Measurements from ENCODE around the gene GORAB. TPM values are rescaled to one million over a fixed set of nuclear protein-coding genes. Genes with fewer than 3 reads are reported as not detected.

GORAB gene
- polyA plus RNA-seq, 2 of the 4 experiments (the other 2 are of a cell fraction) = 7.5 to 15.1 TPM

DNA sequence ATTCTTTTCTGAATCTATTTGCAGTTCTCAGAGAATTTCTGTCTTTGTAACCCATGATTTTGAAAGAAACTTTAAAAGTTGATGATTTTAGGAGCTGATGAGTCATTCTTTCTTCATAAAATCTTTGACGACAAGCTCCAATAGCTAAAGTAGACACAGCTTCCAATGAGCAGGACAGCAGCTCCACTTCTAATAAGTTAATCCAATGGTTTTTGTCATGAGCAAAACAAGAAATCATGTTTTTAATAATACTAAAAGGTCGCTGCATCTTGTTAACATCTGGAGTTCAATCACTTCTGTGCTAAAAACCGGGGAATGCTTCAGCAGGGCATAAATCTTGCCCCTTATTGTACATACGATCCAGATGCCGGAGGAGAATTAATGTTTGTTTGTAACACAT, 48.9 kb upstream of the GORAB start:
- ChIA-PET POLR2A (no interaction called here), CTCF (no interaction called here)
- WGBS (ENCODE audit: missing lambda C conversion rate) = 37% methylated on average over 5 of the region's 5 CpGs
- Histone ChIP-seq H3K4me3 (no peak overlapping the region), H3K4me2 (no peak overlapping the region), H3K4me1 (no peaks in the 10 kb centered on the region), H3K9me3 (no peaks in the 10 kb centered on the region), H3K27ac (no peak overlapping the region)
- DNase-seq (ENCODE audit: low read depth in 1 of 2, low spot score in 1 of 2) (no peak), FAIRE-seq (no peak), ATAC-seq (no peak)
- TF ChIP-seq, protein P1, sequence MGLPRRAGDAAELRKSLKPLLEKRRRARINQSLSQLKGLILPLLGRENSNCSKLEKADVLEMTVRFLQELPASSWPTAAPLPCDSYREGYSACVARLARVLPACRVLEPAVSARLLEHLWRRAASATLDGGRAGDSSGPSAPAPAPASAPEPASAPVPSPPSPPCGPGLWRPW (IDR thresholded peaks at IDR 0.05) = no peak

GRCh38 chr1:170487503-170487902, 44.5 kb upstream of the GORAB start:
- FAIRE-seq = no peak
- CTCF ChIA-PET = no interaction called here

GRCh38 chr1:170491291-170491690, 40.7 kb upstream of the GORAB start:
- no peak for ATAC-seq

More at GRCh38 chr1:170487503-170487902, 44.5 kb upstream of the GORAB start:
- POLR2A ChIA-PET = no interaction called here
- no peaks in the 10 kb centered on the region for H3K9me3 ChIP-seq
- no peak overlapping the region for H3K27ac ChIP-seq
- H3K4me2 ChIP-seq = no peak overlapping the region
- no peak for TF ChIP-seq SREBF2 (IDR thresholded peaks at IDR 0.05)
- no peak for TF ChIP-seq FOXS1 (CRISPR knock-in tag; IDR thresholded peaks at IDR 0.05)
- TF ChIP-seq MYC (IDR thresholded peaks at IDR 0.05; ENCODE audit: borderline replicate concordance, low read length) = no peak
- no peak for TF ChIP-seq FOSB (CRISPR knock-in tag; IDR thresholded peaks at IDR 0.05)
- no peak for TF ChIP-seq NFE2L2 (conservative IDR thresholded peaks at IDR 0.05; ENCODE audit: low read length)
- TF ChIP-seq HDAC2 (IDR thresholded peaks at IDR 0.05) = no peak
- no peak for TF ChIP-seq PHF8 (IDR thresholded peaks at IDR 0.05; ENCODE audit: borderline replicate concordance, low read depth)
- TF ChIP-seq, protein P1 (IDR thresholded peaks at IDR 0.05) = no peak
- no peak for TF ChIP-seq CEBPB (IDR thresholded peaks at IDR 0.05)
- no peak for ATAC-seq
- H3K4me1 ChIP-seq = no peaks in the 10 kb centered on the region
- no peak overlapping the region for H3K4me3 ChIP-seq
- no peak for DNase-seq (ENCODE audit: low read depth in 1 of 2, low spot score in 1 of 2)

More at GRCh38 chr1:170491291-170491690, 40.7 kb upstream of the GORAB start:
- Histone ChIP-seq H3K4me1 (no peaks in the 10 kb centered on the region), H3K4me2 (no peak overlapping the region), H3K4me3 (no peak overlapping the region), H3K27ac (no peak overlapping the region), H3K9me3 (no peaks in the 10 kb centered on the region)
- CTCF ChIA-PET = interaction anchor here (1.4 to 1.6 kb wide), 2 partner anchors 12 to 44 kb away, joined by 3 to 4 read pairs; no protein-coding TSS in a partner anchor
- POLR2A ChIA-PET = no interaction called here
- FAIRE-seq = no peak
- WGBS (ENCODE audit: missing lambda C conversion rate) = 0% methylated on average over 2 of the region's 2 CpGs
- no peak for DNase-seq (ENCODE audit: low read depth in 1 of 2, low spot score in 1 of 2)
- TF ChIP-seq JUNB (IDR thresholded peaks at IDR 0.05) = no peak
- no peak for TF ChIP-seq PHF8 (IDR thresholded peaks at IDR 0.05; ENCODE audit: borderline replicate concordance, low read depth)
- no peak for TF ChIP-seq SMC3 (IDR thresholded peaks at IDR 0.05)
- no peak for TF ChIP-seq KDM5A (IDR thresholded peaks at IDR 0.05)
- no peak for TF ChIP-seq EP300 (IDR thresholded peaks at IDR 0.05)
- TF ChIP-seq CHD2 (IDR thresholded peaks at IDR 0.05; ENCODE audit: low read length, partially characterized antibody) = no peak
- TF ChIP-seq EHMT2 (IDR thresholded peaks at IDR 0.05; ENCODE audit: low read depth) = no peak
- no peak for TF ChIP-seq HDAC2 (IDR thresholded peaks at IDR 0.05)
- no peak for TF ChIP-seq NPAS2 (CRISPR knock-in tag; IDR thresholded peaks at IDR 0.05; ENCODE audit: borderline replicate concordance)
- TF ChIP-seq MAZ (IDR thresholded peaks at IDR 0.05; ENCODE audit: borderline replicate concordance, low read depth, low read length) = no peak
- TF ChIP-seq, protein P2, sequence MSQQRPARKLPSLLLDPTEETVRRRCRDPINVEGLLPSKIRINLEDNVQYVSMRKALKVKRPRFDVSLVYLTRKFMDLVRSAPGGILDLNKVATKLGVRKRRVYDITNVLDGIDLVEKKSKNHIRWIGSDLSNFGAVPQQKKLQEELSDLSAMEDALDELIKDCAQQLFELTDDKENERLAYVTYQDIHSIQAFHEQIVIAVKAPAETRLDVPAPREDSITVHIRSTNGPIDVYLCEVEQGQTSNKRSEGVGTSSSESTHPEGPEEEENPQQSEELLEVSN (IDR thresholded peaks at IDR 0.05; ENCODE audit: borderline replicate concordance, low read depth) = no peak
- TF ChIP-seq ELK1 (IDR thresholded peaks at IDR 0.05; ENCODE audit: low read depth, low read length) = no peak
- TF ChIP-seq BCL3 (IDR thresholded peaks at IDR 0.05) = no peak
- TF ChIP-seq TFCP2L1 (CRISPR knock-in tag; IDR thresholded peaks at IDR 0.05) = no peak
- no peak for TF ChIP-seq CTCF (IDR thresholded peaks at IDR 0.05)
- TF ChIP-seq CBX8 (IDR thresholded peaks at IDR 0.05) = no peak
- TF ChIP-seq MAFK (IDR thresholded peaks at IDR 0.05; ENCODE audit: partially characterized antibody) = no peak
- no peak for TF ChIP-seq ATOH8 (CRISPR knock-in tag; IDR thresholded peaks at IDR 0.05; ENCODE audit: low read depth)
- TF ChIP-seq FOSB (CRISPR knock-in tag; IDR thresholded peaks at IDR 0.05) = no peak
